GM18502 (cell line): ENCODE results near the gene RORC.
"Not testable (repeated sequence)": the region's sequence is repeated elsewhere in the genome, so short reads cannot be mapped to it uniquely, and the experiment has no call there.

Experiments
- ATAC-seq: cut with Tn5 transposase; IDR thresholded peaks from one replicate; pipeline ENCODE4 v1.9.1; 2021; ENCODE audit warnings: mild to moderate bottlenecking; ENCODE audit not compliant: unreplicated experiment, poor library complexity

The RORC gene

GRCh38 chr1:151780736-151781135 is 50.9 kb downstream of the RORC start:
- not testable (repeated sequence) for ATAC-seq

- no peak for ATAC-seq
Observed at GRCh38 chr1:151779852-151780251, 51.8 kb downstream of the RORC start.

DNA sequence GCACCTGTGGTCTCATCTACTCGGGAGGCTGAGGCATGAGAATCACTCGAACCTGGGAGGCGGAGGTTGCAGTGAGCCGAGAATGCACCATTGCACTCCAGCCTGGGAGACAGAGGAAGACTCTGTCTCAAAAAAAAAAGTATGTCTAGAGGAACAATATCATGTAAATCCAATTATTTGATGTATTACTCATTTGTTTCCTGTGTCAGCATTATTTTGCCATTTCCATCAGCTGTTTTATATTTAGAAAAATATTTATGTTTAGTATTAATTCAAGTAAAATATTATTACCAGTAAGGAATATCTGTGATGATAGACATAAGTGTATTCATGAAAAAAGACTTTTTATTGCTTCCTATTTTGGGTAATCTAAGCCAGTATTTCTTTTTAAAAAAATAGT is 54.3 kb downstream of the RORC start:
- ATAC-seq = no peak

DNA sequence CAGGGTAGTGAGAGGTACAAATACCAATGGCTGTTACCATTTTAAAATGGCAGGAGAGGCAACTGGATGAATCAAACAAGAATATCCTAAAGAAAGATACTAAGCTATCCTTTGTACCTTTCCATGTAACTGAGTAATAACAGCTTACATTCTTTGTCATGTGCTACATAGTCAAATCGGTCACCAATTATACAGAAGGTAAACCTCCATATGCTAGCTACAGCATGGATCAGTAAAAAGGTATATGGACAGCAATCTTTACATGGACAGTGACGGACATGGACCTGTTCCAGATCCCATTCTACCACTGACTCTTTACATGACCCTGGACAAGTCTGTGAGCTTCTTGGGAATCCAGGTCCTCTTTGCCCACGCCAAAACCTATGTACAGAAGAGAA is 54.9 kb downstream of the RORC start:
- no peak for ATAC-seq

- ATAC-seq = no peak
Observed at GRCh38 chr1:151775894-151776664, 55.5 kb downstream of the RORC start.

DNA sequence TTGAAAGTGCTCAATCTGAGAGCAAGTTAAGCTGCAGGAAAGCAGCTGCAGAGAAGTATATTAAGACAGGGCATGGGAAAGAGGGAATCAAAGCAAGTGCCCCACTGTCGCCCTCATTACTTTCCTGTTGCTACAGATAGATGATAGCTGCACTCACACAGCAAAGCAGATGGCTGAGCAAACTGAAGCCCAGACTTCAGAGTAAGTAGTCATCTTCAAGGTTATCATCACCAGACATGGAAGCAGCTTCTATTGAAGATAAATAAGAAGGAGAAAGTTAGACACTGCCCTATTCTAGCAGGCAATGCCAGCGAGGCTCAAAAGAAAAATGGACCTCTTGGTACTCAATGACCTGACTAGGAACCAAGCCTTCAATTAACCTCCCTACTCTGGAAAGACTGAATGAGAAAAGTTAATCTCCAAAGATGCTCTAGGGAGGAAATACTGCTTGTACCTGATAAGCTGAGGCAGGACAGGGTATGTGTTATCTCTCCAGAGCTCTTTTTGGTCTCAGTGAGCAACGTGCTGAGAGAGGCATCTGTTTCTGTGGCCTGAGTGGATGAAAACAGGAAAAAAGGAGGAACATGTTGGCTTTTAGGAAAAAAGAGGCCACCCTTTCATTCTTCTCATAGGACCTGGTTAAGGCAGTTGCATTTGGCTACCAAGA is 57.2 kb downstream of the RORC start:
- ATAC-seq = no peak

- ATAC-seq = no peak
Observed at GRCh38 chr1:151773702-151774101, 57.9 kb downstream of the RORC start.

DNA sequence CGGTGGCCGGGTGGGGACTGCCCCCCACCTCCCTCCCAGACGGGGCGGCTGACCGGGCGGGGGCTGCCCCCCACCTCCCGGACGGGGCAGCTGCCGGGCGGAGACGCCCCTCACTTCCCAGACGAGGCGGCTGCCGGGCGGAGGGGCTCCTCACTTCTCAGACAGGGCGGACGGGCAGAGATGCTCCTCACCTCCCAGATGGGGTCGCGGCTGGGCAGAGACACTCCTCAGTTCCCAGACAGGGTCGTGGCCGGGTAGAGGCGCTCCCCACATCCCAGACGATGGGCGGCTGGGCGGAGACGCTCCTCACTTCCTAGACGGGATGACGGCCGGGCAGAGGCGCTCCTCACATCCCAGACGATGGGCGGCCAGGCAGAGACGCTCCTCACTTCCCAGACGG is 62.3 kb downstream of the RORC start:
- ATAC-seq = not testable (repeated sequence)

DNA sequence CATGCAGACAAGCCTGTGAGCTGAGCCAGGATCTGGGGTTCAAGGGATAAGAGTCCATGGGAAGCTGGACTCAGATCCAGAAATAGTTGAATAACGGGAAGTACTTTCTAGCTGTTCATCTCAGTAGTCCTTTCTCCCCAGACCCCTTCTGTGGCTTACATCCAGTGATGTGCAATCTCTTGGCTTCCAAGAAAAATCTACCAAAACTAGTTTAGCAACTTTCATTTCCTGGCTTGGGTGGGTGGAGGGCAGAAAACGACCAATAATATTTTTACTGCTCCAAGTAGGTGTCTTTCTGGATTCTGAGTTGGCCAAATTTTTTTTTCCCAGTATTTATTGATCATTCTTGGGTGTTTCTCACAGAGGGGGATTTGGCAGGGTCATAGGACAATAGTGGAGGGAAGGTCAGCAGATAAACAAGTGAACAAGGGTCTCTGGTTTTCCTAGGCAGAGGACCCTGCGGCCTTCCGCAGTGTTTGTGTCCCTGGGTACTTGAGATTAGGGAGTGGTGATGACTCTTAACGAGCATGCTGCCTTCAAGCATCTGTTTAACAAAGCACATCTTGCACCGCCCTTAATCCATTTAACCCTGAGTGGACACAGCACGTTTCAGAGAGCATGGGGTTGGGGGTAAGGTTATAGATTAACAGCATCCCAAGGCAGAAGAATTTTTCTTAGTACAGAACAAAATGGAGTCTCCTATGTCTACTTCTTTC is 63.1 kb downstream of the RORC start:
- ATAC-seq = not testable (repeated sequence)

GRCh38 chr1:151763990-151764389 is 67.6 kb downstream of the RORC start:
- no peak for ATAC-seq

DNA sequence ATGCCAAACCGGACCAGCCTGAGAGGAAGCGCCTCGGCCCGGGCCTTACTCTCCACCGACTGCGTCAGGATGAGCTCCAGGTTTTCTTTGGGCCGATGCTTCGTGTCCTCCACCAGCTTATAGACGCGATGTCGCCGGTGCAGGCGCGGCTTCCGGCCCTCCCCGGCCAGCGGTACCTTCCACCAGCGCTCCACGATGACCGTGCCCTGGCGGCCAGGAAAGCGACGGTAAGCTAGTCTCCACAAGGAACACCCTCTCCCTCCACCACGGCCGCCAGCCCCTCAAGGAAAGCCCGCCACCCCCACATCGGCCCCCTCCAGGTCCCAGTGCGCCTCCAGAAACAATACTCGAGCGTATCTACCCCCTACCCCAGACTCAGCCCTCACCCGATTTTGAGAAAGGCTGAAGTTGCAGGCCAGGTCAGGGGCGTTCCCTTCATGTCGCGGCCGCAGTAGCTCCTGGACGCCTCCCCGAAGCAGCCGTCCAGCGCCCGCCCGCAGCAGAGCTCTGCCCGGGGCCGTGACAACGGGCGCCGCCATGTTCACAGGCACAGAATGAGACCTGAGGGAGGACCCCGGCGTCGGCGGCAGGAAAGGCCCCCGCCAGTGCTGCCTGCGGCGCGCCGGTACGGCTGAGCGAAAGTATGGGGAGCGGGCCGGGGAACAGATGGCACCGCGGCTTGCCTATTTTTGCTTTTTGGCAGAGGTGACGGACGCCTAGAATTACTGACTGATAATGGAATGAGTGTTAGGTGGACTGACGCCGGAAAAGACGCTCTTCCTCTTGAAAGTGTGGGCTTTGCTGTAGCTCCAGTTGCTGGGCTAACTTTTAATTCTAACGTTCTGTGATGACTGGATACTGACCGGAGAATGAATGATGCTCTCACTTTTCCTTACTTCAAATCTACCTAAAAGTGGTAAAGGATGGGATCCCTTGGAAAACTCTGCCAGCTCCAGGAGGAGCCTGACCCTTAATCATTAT is 68.4 kb downstream of the RORC start, which contains the start of gene MRPL9:
TSS of gene MRPL9 (minus strand) at position 556 of the 981 bp plus-strand sequence. CDS start at position 539, 17 bp downstream.
- ATAC-seq = peak; percentile 97

GRCh38 chr1:151760597-151761385 is 70.8 kb downstream of the RORC start:
- ATAC-seq = no peak

DNA sequence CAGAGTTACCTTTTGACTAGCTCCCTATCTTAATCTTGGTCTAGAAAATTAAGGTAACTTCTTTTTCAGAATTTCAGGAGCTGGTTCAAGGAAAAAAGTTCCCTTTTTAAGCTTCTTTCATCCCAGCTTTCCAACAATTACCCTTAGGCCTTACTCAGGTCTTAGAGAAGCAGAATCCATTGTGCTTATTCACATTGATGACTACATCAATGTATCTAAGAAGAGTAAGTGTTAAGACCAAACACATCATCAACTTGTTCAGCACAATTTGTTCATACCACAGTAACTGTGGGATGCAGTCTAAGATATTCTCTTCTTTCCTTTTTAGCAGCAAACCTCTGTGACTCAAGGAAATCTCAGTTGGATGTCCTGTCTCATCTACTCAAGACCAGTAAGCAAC is 72.4 kb downstream of the RORC start:
- ATAC-seq = no peak

DNA sequence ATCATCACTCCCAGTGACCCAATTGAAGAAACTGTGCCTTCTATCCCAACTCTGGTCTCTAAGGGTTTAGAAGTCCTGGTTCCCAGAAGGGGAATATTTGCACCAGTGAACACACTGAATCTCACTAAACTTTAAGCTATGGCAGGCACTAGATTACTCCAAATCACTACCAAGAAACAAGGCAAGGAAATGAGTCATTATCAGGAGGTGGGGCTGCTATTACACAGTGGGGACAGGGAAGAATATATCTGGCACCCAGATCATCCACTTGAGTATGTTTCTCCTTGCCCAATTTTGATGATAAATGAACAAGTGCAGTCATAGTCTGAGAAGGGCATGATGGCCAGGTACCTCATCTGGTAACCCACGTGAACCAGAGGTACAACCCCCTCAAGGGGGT is 75.3 kb downstream of the RORC start:
- ATAC-seq = no peak
